ENCODE results near the gene PHYH. TPM values are rescaled to one million over a fixed set of nuclear protein-coding genes. Genes with fewer than 3 reads are reported as not detected.

PHYH gene
- total RNA-seq, 1 experiment from 2014 or later: 13.2 TPM

DNA sequence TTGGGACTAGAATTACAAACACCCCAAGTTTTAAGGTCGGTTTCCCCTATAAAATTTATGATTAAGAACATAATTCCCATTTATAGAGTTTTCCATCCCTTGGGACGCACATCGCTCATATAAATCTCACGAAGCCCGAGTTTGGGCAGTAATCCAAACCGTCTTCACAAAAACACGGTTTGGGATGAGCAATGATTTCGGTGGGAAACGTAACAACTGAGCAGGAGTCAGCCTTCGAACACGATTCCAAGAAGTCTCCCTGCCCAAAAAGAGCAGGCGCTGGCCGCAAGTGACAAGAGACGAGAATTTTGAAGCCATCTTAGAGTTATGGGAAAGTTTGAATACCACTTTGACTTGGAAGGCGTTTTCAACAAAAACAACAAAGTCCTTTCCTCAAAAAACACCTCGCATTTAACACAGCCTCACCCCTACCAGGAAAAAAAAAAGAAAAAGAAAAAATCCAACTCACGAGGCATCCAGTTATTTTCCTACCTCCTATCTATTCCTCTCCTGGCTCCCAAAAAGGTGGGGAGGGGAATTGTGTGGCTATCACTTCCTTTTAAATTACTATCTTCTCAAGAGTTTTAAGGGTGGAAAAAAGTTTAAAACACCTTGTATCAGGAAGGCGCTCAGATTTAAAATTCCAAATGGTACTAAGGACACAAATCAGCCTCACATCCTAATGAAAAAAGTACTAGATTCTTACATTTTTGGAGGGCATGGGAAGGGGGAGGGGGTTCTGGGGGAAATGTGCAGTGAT lies 46.6 kb upstream of the PHYH start:
- H2AFZ ChIP-seq (ENCODE audit: low read length): peak overlapping the region; percentile 59; the same call in 1 of the 2 replicates
- no peaks in the 10 kb centered on the region for H3K27me3 ChIP-seq (ENCODE audit: low read length)
- DNase-seq: peak; percentile 35
- peak overlapping the region; percentile 20; the same call in 1 of the 2 replicates for H3K27ac ChIP-seq (ENCODE audit: low read length)
- BruUV-seq (replicated peaks): TSS peak; percentile 57
- no peak for ATAC-seq
- intact Hi-C loops (cut with micrococcal nuclease): no loop called here
- H3K36me3 ChIP-seq (ENCODE audit: low read depth, low read length): no peaks in the 10 kb centered on the region
- ChIA-PET CTCF (no interaction called here), POLR2A (ENCODE audit: unreplicated experiment) (no interaction called here)
- H3F3A ChIP-seq (ENCODE audit: low read length, unreplicated experiment): no peaks in the 10 kb centered on the region
- H3K9ac ChIP-seq (ENCODE audit: low read length): peak overlapping the region; percentile 87
- H3K9me2 ChIP-seq (replicated peaks; ENCODE audit: low read length): no peaks in the 10 kb centered on the region
- peaks cover 12% of the 10 kb centered on the region for H3K4me1 ChIP-seq (ENCODE audit: insufficient read depth, low read length)
- peak overlapping the region; percentile 97 for H3K4me2 ChIP-seq (ENCODE audit: low read length)
- TF ChIP-seq EZH2phosphoT487 (IDR thresholded peaks at IDR 0.05; ENCODE audit: borderline replicate concordance, low read length) (no peak), EZH2 (IDR thresholded peaks at IDR 0.05; ENCODE audit: low read length, unreplicated experiment) (no peak)
- TF ChIP-seq, protein P1, sequence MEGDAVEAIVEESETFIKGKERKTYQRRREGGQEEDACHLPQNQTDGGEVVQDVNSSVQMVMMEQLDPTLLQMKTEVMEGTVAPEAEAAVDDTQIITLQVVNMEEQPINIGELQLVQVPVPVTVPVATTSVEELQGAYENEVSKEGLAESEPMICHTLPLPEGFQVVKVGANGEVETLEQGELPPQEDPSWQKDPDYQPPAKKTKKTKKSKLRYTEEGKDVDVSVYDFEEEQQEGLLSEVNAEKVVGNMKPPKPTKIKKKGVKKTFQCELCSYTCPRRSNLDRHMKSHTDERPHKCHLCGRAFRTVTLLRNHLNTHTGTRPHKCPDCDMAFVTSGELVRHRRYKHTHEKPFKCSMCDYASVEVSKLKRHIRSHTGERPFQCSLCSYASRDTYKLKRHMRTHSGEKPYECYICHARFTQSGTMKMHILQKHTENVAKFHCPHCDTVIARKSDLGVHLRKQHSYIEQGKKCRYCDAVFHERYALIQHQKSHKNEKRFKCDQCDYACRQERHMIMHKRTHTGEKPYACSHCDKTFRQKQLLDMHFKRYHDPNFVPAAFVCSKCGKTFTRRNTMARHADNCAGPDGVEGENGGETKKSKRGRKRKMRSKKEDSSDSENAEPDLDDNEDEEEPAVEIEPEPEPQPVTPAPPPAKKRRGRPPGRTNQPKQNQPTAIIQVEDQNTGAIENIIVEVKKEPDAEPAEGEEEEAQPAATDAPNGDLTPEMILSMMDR (conservative IDR thresholded peaks at IDR 0.05; ENCODE audit: low read depth, low read length): no peak
- H3K79me2 ChIP-seq (ENCODE audit: low read length): peaks cover 46% of the 10 kb centered on the region
- H3K9me3 ChIP-seq (ENCODE audit: low read length): no peaks in the 10 kb centered on the region
- no peaks in the 10 kb centered on the region for H4K20me1 ChIP-seq (ENCODE audit: low read length)
- peak overlapping the region; percentile 77 for H3K4me3 ChIP-seq (ENCODE audit: low read length)

DNA sequence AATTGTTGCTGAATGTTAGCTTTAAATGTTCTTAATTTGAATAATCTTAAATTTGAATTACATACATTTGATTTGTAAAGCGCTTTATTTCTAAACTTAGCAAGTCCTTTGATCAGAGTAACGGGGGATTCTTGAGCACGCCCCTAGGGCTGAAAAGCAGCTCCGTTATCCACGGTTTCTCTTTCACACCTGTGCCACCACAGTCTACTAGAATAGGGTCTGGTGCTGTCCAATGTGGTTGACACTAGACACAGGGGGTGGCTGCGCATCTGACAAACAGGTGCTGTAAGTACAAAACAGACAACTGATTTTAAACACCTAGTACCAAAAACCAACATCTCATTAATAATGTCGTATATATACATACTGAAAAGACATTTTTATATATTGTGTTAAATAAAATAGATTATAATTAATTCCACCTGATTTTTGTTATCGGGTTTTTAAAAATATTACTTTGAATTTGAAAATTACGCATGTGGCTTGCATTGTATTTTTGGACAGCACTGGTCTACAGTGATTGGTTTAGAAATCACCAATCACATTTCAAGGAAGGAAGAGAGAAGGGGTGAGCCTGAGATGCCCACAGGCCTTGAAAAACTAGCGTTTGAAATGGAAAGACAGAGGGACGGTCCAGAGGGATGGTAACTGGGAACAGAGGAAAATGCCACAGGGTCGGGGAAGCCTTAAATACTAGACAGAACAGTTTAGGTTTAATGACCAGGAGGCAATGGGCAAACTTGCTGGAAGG lies 40.9 kb upstream of the PHYH start:
- no peak for ATAC-seq
- no TSS peak for BruUV-seq (replicated peaks)
- no peak overlapping the region for H3K27ac ChIP-seq (ENCODE audit: low read length)
- H4K20me1 ChIP-seq (ENCODE audit: low read length): no peaks in the 10 kb centered on the region
- intact Hi-C loops (cut with micrococcal nuclease): no loop called here
- H3K4me3 ChIP-seq (ENCODE audit: low read length): no peak overlapping the region
- no peak for DNase-seq
- CTCF ChIA-PET: no interaction called here
- no peaks in the 10 kb centered on the region for H3F3A ChIP-seq (ENCODE audit: low read length, unreplicated experiment)
- H3K9ac ChIP-seq (ENCODE audit: low read length): no peak overlapping the region
- H3K36me3 ChIP-seq (ENCODE audit: low read depth, low read length): no peaks in the 10 kb centered on the region
- no peaks in the 10 kb centered on the region for H3K9me3 ChIP-seq (ENCODE audit: low read length)
- POLR2A ChIA-PET (ENCODE audit: unreplicated experiment): no interaction called here
- no peak for TF ChIP-seq EZH2phosphoT487 (IDR thresholded peaks at IDR 0.05; ENCODE audit: borderline replicate concordance, low read length)
- no peak for TF ChIP-seq EZH2 (IDR thresholded peaks at IDR 0.05; ENCODE audit: low read length, unreplicated experiment)
- TF ChIP-seq, protein P1 (conservative IDR thresholded peaks at IDR 0.05; ENCODE audit: low read depth, low read length): no peak
- H2AFZ ChIP-seq (ENCODE audit: low read length): no peak overlapping the region
- no peaks in the 10 kb centered on the region for H3K27me3 ChIP-seq (ENCODE audit: low read length)
- no peaks in the 10 kb centered on the region for H3K9me2 ChIP-seq (replicated peaks; ENCODE audit: low read length)
- no peak overlapping the region for H3K4me2 ChIP-seq (ENCODE audit: low read length)
- H3K4me1 ChIP-seq (ENCODE audit: insufficient read depth, low read length): no peaks in the 10 kb centered on the region
- H3K79me2 ChIP-seq (ENCODE audit: low read length): peaks cover 32% of the 10 kb centered on the region

DNA sequence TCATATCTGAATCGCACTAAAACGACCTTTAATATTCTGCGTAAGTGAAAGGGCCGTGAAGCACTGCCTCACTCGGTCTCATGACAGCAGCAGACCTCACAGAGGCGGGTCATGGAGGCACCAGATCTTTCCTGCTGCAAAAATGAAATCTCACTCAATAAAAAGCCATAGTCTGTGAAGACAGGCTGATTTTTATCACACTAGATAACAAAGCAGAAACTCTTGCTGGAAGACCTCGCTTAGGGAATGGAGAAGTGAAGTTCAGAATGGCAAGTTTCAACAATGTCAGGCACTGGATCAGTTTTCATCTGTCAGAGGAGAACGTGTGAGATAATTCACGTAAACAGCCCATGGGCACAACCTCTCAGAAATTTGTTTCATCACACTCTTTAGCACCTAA lies 40.2 kb upstream of the PHYH start:
- TF ChIP-seq, protein P1 (conservative IDR thresholded peaks at IDR 0.05; ENCODE audit: low read depth, low read length): no peak
- TF ChIP-seq EZH2 (IDR thresholded peaks at IDR 0.05; ENCODE audit: low read length, unreplicated experiment): no peak
- no peak for TF ChIP-seq EZH2phosphoT487 (IDR thresholded peaks at IDR 0.05; ENCODE audit: borderline replicate concordance, low read length)
- no peaks in the 10 kb centered on the region for H3K4me1 ChIP-seq (ENCODE audit: insufficient read depth, low read length)
- DNase-seq: no peak
- ChIA-PET CTCF (no interaction called here), POLR2A (ENCODE audit: unreplicated experiment) (no interaction called here)
- no peak overlapping the region for H2AFZ ChIP-seq (ENCODE audit: low read length)
- no peak overlapping the region for H3K4me2 ChIP-seq (ENCODE audit: low read length)
- no peak overlapping the region for H3K4me3 ChIP-seq (ENCODE audit: low read length)
- H3K9ac ChIP-seq (ENCODE audit: low read length): no peak overlapping the region
- no peaks in the 10 kb centered on the region for H3K27me3 ChIP-seq (ENCODE audit: low read length)
- H3K36me3 ChIP-seq (ENCODE audit: low read depth, low read length): no peaks in the 10 kb centered on the region
- no peaks in the 10 kb centered on the region for H4K20me1 ChIP-seq (ENCODE audit: low read length)
- ATAC-seq: no peak
- H3K9me3 ChIP-seq (ENCODE audit: low read length): no peaks in the 10 kb centered on the region
- intact Hi-C loops (cut with micrococcal nuclease): no loop called here
- no peaks in the 10 kb centered on the region for H3K9me2 ChIP-seq (replicated peaks; ENCODE audit: low read length)
- no peaks in the 10 kb centered on the region for H3F3A ChIP-seq (ENCODE audit: low read length, unreplicated experiment)
- H3K27ac ChIP-seq (ENCODE audit: low read length): no peak overlapping the region
- BruUV-seq (replicated peaks): no TSS peak
- peaks cover 25% of the 10 kb centered on the region for H3K79me2 ChIP-seq (ENCODE audit: low read length)
